GM23338 (cell line): Measurements from ENCODE around the gene VAPA. TPM values are rescaled to one million over a fixed set of nuclear protein-coding genes. Genes with fewer than 3 reads are reported as not detected.

Experiments used
- ATAC-seq: fragments of 200-7000 bp; cut with Tn5 transposase; 3 replicates; pipeline ENCODE4 v1.9.1; 2020
- DNase-seq: peaks from one replicate; pipeline ENCODE4 v3.0.0-alpha.2; 2015; ENCODE audit warnings: low spot score
- H2AFZ ChIP-seq: fragments of 200-600 bp; sonication (generic); 2 replicates; pipeline ENCODE4 v1.8.0; 2016; ENCODE audit warnings: antibody characterized with exemption, mild to moderate bottlenecking, moderate library complexity
- H3F3A ChIP-seq: fragments of 200-600 bp; sonication (generic); replicated peaks from 2 replicates; pipeline ENCODE4 v1.8.0; 2017; ENCODE audit warnings: antibody characterized with exemption, mixed run types, low read depth
- H3K27ac ChIP-seq: fragments of 200-600 bp; sonication (generic); 2 replicates; pipeline ENCODE4 v1.6.1; 2016; ENCODE audit warnings: low read depth
- H3K27me3 ChIP-seq: fragments of 200-600 bp; sonication (generic); 2 replicates; pipeline ENCODE4 v1.8.0; 2016; ENCODE audit warnings: mild to moderate bottlenecking, mixed run types, moderate library complexity; ENCODE audit not compliant: insufficient read depth
- H3K36me3 ChIP-seq: fragments of 200-600 bp; sonication (generic); 2 replicates; pipeline ENCODE4 v1.8.0; 2016; ENCODE audit warnings: mild to moderate bottlenecking; ENCODE audit not compliant: insufficient read depth
- H3K4me1 ChIP-seq: fragments of 200-600 bp; sonication (generic); 2 replicates; pipeline ENCODE4 v1.8.0; 2016; ENCODE audit warnings: mild to moderate bottlenecking, moderate library complexity; ENCODE audit not compliant: insufficient read depth
- H3K4me2 ChIP-seq: fragments of 200-600 bp; sonication (generic); 2 replicates; pipeline ENCODE4 v1.7.1; 2017; ENCODE audit warnings: mixed run types
- H3K4me3 ChIP-seq: fragments of 200-600 bp; sonication (generic); 2 replicates; pipeline ENCODE4 v1.6.1; 2016; ENCODE audit warnings: mixed run types
- H3K79me2 ChIP-seq: fragments of 200-600 bp; sonication (generic); replicated peaks from 2 replicates; pipeline ENCODE4 v1.8.0; 2017; ENCODE audit warnings: mild to moderate bottlenecking; ENCODE audit not compliant: insufficient read depth
- H3K9me2 ChIP-seq: fragments of 200-600 bp; sonication (generic); 2 replicates; pipeline ENCODE4 v1.8.0; 2017; ENCODE audit not compliant: insufficient read depth
- H4K20me1 ChIP-seq: fragments of 200-600 bp; sonication (generic); replicated peaks from 2 replicates; pipeline ENCODE4 v1.8.0; 2017; ENCODE audit warnings: mild to moderate bottlenecking; ENCODE audit not compliant: insufficient read depth
- H3K27ac Mint-ChIP-seq: 2 replicates; pipeline ENCODE4 v1.8.0; 2020; ENCODE audit warnings: inconsistent platforms, mild to moderate bottlenecking, moderate library complexity, mixed read lengths
- H3K27me3 Mint-ChIP-seq: 3 replicates; pipeline ENCODE4 v1.8.0; 2022; ENCODE audit warnings: low read depth, mild to moderate bottlenecking, moderate library complexity, mixed read lengths, inconsistent platforms; ENCODE audit not compliant: insufficient read depth, poor library complexity
- H3K36me3 Mint-ChIP-seq: 3 replicates; pipeline ENCODE4 v1.8.0; 2021; ENCODE audit warnings: low read depth, mild to moderate bottlenecking, inconsistent platforms, moderate library complexity, mixed read lengths
- H3K4me1 Mint-ChIP-seq: 3 replicates; pipeline ENCODE4 v1.8.0; 2020; ENCODE audit warnings: mild to moderate bottlenecking, inconsistent platforms, mixed read lengths
- H3K4me3 Mint-ChIP-seq: 3 replicates; pipeline ENCODE4 v1.8.0; 2021; ENCODE audit warnings: moderate library complexity, mild to moderate bottlenecking, inconsistent platforms, mixed read lengths
- H3K9me3 Mint-ChIP-seq: 3 replicates; pipeline ENCODE4 v1.8.0; 2020; ENCODE audit warnings: moderate library complexity, mild to moderate bottlenecking, inconsistent platforms, mixed read lengths
- CREB1 ChIP-seq: fragments of 250-450 bp; sonication (Bioruptor Pico); IDR thresholded peaks from 2 replicates; pipeline ENCODE4 v1.5.0; 2020; ENCODE audit warnings: low read depth, mild to moderate bottlenecking, moderate library complexity
- EZH2 ChIP-seq: fragments of 200-600 bp; sonication (generic); IDR thresholded peaks from one replicate; pipeline ENCODE4 v1.8.0; 2017; ENCODE audit warnings: antibody characterized with exemption, mild to moderate bottlenecking, low read depth; ENCODE audit not compliant: unreplicated experiment
- EZH2phosphoT487 ChIP-seq: fragments of 200-600 bp; sonication (generic); IDR thresholded peaks from one replicate; pipeline ENCODE4 v1.8.1; 2018; ENCODE audit warnings: antibody characterized with exemption; ENCODE audit not compliant: unreplicated experiment
- JUNB ChIP-seq: IDR thresholded peaks from one replicate; pipeline ENCODE4 v1.6.1; 2016; ENCODE audit warnings: antibody characterized with exemption; ENCODE audit not compliant: unreplicated experiment
- NANOG ChIP-seq: IDR thresholded peaks from 2 replicates; pipeline ENCODE4 v1.6.1; 2016; ENCODE audit warnings: antibody characterized with exemption, borderline replicate concordance
- POLR2AphosphoS5 ChIP-seq: IDR thresholded peaks from 2 replicates; pipeline ENCODE4 v1.6.1; 2016; ENCODE audit warnings: antibody characterized with exemption, low read depth
- STAT1 ChIP-seq: IDR thresholded peaks from one replicate; pipeline ENCODE4 v1.6.1; 2016; ENCODE audit warnings: antibody characterized with exemption; ENCODE audit not compliant: unreplicated experiment
- ZNF114 ChIP-seq: fragments of 250-450 bp; sonication (Bioruptor Pico); IDR thresholded peaks from 2 replicates; pipeline ENCODE4 v1.5.0; 2020; ENCODE audit warnings: mild to moderate bottlenecking, moderate library complexity
- ZNF331 ChIP-seq: fragments of 250-450 bp; sonication (Bioruptor Pico); IDR thresholded peaks from 2 replicates; pipeline ENCODE4 v1.5.0; 2020; ENCODE audit warnings: low read depth, mild to moderate bottlenecking, moderate library complexity
- polyA plus RNA-seq: library from polyadenylated mRNA; unstranded; fragments of >200 nt; fragmentation: Nextera tagmentation; extraction: Ambion mirVana; gene quantifications from 2 replicates; pipeline ENCODE4 v1.2.1, GENCODE V29; 2016
- total RNA-seq: library from RNA; depleted of rRNA; stranded (reverse); fragments of >200 nt; shearing (Covaris generic); gene quantifications from 2 replicates; pipeline ENCODE4 v1.2.3, GENCODE V29; 2014
- TF ChIP-seq, protein P1 (sequence below): IDR thresholded peaks from one replicate; pipeline ENCODE4 v1.6.1; 2018; ENCODE audit warnings: antibody characterized with exemption; ENCODE audit not compliant: unreplicated experiment
- TF ChIP-seq, protein P2 (sequence below): IDR thresholded peaks from 2 replicates; pipeline ENCODE4 v1.6.1; 2016; ENCODE audit warnings: antibody characterized with exemption
- TF ChIP-seq, protein P3 (sequence below), 2 experiments: fragments of 200-600 bp in 1 of 2; sonication (generic) in 1 of 2; conservative IDR thresholded peaks; 2 replicates each; pipeline versions ENCODE4 v1.5.1 to v1.6.1; 2016 to 2017; ENCODE audit warnings: antibody characterized with exemption in 2 of 2, low read depth in 2 of 2, mild to moderate bottlenecking in 2 of 2, moderate library complexity in 1 of 2
- TF ChIP-seq, protein P4 (sequence below): fragments of 250-450 bp; sonication (Bioruptor Pico); IDR thresholded peaks from 2 replicates; pipeline ENCODE4 v1.5.0; 2020; ENCODE audit warnings: mild to moderate bottlenecking, moderate library complexity

The VAPA gene
- total and polyA plus RNA-seq, 2 experiments from 2014 or later = 162 to 178 TPM

DNA sequence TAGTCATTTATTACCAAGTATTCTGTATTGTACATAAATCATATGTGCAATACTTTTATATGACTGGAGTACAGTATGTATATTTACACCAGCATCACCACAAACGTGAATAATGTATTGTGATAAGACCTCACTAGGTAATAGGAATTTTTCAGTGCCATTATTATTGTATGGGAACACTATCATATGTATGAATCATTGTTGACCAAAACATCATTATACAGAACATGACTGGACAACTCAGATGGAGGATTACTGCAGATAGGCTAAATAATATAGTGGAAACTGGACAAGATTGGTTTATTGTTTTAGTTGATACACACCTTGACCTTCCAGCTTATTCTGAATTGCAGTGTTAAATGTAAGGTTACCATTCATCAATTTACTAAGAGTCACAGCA, 33.4 kb downstream of the VAPA start:
- no peak overlapping the region for H3K4me3 ChIP-seq
- no peak overlapping the region for H2AFZ ChIP-seq
- H3K27me3 Mint-ChIP-seq = no peaks in the 10 kb centered on the region
- ATAC-seq = no peak
- H3K9me2 ChIP-seq = no peaks in the 10 kb centered on the region
- no peaks in the 10 kb centered on the region for H3K4me1 ChIP-seq
- no peak for DNase-seq
- no peaks in the 10 kb centered on the region; the same call in 1 of the 2 replicates for H3K36me3 ChIP-seq
- no peaks in the 10 kb centered on the region for H3K9me3 Mint-ChIP-seq
- H3K27ac ChIP-seq = no peak overlapping the region
- H3K36me3 Mint-ChIP-seq = peaks cover 25% of the 10 kb centered on the region
- no peak overlapping the region for H3K27ac Mint-ChIP-seq
- peaks cover 26% of the 10 kb centered on the region for H3K79me2 ChIP-seq
- H3F3A ChIP-seq = no peaks in the 10 kb centered on the region
- no peaks in the 10 kb centered on the region for H3K27me3 ChIP-seq
- TF ChIP-seq, protein P1, sequence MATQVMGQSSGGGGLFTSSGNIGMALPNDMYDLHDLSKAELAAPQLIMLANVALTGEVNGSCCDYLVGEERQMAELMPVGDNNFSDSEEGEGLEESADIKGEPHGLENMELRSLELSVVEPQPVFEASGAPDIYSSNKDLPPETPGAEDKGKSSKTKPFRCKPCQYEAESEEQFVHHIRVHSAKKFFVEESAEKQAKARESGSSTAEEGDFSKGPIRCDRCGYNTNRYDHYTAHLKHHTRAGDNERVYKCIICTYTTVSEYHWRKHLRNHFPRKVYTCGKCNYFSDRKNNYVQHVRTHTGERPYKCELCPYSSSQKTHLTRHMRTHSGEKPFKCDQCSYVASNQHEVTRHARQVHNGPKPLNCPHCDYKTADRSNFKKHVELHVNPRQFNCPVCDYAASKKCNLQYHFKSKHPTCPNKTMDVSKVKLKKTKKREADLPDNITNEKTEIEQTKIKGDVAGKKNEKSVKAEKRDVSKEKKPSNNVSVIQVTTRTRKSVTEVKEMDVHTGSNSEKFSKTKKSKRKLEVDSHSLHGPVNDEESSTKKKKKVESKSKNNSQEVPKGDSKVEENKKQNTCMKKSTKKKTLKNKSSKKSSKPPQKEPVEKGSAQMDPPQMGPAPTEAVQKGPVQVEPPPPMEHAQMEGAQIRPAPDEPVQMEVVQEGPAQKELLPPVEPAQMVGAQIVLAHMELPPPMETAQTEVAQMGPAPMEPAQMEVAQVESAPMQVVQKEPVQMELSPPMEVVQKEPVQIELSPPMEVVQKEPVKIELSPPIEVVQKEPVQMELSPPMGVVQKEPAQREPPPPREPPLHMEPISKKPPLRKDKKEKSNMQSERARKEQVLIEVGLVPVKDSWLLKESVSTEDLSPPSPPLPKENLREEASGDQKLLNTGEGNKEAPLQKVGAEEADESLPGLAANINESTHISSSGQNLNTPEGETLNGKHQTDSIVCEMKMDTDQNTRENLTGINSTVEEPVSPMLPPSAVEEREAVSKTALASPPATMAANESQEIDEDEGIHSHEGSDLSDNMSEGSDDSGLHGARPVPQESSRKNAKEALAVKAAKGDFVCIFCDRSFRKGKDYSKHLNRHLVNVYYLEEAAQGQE = no peak
- TF ChIP-seq EZH2 (no peak), POLR2AphosphoS5 (no peak), CREB1 (CRISPR knock-in tag) (no peak), ZNF331 (CRISPR knock-in tag) (no peak), JUNB (no peak), STAT1 (no peak), NANOG (no peak), EZH2phosphoT487 (no peak), ZNF114 (CRISPR knock-in tag) (no peak)
- TF ChIP-seq, protein P2, sequence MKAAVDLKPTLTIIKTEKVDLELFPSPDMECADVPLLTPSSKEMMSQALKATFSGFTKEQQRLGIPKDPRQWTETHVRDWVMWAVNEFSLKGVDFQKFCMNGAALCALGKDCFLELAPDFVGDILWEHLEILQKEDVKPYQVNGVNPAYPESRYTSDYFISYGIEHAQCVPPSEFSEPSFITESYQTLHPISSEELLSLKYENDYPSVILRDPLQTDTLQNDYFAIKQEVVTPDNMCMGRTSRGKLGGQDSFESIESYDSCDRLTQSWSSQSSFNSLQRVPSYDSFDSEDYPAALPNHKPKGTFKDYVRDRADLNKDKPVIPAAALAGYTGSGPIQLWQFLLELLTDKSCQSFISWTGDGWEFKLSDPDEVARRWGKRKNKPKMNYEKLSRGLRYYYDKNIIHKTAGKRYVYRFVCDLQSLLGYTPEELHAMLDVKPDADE = no peak
- TF ChIP-seq, protein P3, sequence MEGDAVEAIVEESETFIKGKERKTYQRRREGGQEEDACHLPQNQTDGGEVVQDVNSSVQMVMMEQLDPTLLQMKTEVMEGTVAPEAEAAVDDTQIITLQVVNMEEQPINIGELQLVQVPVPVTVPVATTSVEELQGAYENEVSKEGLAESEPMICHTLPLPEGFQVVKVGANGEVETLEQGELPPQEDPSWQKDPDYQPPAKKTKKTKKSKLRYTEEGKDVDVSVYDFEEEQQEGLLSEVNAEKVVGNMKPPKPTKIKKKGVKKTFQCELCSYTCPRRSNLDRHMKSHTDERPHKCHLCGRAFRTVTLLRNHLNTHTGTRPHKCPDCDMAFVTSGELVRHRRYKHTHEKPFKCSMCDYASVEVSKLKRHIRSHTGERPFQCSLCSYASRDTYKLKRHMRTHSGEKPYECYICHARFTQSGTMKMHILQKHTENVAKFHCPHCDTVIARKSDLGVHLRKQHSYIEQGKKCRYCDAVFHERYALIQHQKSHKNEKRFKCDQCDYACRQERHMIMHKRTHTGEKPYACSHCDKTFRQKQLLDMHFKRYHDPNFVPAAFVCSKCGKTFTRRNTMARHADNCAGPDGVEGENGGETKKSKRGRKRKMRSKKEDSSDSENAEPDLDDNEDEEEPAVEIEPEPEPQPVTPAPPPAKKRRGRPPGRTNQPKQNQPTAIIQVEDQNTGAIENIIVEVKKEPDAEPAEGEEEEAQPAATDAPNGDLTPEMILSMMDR (conservative IDR thresholded peaks at IDR 0.05; ENCODE audit: low read depth in 2 of 2) = no peak
- TF ChIP-seq, protein P4, sequence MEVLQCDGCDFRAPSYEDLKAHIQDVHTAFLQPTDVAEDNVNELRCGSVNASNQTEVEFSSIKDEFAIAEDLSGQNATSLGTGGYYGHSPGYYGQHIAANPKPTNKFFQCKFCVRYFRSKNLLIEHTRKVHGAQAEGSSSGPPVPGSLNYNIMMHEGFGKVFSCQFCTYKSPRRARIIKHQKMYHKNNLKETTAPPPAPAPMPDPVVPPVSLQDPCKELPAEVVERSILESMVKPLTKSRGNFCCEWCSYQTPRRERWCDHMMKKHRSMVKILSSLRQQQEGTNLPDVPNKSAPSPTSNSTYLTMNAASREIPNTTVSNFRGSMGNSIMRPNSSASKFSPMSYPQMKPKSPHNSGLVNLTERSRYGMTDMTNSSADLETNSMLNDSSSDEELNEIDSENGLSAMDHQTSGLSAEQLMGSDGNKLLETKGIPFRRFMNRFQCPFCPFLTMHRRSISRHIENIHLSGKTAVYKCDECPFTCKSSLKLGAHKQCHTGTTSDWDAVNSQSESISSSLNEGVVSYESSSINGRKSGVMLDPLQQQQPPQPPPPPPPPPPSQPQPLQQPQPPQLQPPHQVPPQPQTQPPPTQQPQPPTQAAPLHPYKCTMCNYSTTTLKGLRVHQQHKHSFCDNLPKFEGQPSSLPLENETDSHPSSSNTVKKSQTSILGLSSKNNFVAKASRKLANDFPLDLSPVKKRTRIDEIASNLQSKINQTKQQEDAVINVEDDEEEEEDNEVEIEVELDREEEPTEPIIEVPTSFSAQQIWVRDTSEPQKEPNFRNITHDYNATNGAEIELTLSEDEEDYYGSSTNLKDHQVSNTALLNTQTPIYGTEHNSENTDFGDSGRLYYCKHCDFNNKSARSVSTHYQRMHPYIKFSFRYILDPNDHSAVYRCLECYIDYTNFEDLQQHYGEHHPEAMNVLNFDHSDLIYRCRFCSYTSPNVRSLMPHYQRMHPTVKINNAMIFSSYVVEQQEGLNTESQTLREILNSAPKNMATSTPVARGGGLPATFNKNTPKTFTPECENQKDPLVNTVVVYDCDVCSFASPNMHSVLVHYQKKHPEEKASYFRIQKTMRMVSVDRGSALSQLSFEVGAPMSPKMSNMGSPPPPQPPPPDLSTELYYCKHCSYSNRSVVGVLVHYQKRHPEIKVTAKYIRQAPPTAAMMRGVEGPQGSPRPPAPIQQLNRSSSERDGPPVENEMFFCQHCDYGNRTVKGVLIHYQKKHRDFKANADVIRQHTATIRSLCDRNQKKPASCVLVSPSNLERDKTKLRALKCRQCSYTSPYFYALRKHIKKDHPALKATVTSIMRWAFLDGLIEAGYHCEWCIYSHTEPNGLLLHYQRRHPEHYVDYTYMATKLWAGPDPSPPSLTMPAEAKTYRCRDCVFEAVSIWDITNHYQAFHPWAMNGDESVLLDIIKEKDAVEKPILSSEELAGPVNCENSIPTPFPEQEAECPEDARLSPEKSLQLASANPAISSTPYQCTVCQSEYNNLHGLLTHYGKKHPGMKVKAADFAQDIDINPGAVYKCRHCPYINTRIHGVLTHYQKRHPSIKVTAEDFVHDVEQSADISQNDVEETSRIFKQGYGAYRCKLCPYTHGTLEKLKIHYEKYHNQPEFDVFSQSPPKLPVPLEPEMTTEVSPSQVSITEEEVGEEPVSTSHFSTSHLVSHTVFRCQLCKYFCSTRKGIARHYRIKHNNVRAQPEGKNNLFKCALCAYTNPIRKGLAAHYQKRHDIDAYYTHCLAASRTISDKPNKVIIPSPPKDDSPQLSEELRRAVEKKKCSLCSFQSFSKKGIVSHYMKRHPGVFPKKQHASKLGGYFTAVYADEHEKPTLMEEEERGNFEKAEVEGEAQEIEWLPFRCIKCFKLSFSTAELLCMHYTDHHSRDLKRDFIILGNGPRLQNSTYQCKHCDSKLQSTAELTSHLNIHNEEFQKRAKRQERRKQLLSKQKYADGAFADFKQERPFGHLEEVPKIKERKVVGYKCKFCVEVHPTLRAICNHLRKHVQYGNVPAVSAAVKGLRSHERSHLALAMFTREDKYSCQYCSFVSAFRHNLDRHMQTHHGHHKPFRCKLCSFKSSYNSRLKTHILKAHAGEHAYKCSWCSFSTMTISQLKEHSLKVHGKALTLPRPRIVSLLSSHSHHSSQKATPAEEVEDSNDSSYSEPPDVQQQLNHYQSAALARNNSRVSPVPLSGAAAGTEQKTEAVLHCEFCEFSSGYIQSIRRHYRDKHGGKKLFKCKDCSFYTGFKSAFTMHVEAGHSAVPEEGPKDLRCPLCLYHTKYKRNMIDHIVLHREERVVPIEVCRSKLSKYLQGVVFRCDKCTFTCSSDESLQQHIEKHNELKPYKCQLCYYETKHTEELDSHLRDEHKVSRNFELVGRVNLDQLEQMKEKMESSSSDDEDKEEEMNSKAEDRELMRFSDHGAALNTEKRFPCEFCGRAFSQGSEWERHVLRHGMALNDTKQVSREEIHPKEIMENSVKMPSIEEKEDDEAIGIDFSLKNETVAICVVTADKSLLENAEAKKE = no peak
- peaks cover 7% of the 10 kb centered on the region for H4K20me1 ChIP-seq
- no peak overlapping the region for H3K4me2 ChIP-seq
- H3K4me3 Mint-ChIP-seq = no peak overlapping the region
- H3K4me1 Mint-ChIP-seq = peaks cover 2% of the 10 kb centered on the region; the same call in 2 of the 3 replicates
